OCI-LY1 (cell line): Measurements from ENCODE around the gene FBXW7.

Source experiments
- CTCF ChIP-seq: fragments of 200-600 bp; sonication (generic), shearing (Covaris generic); IDR thresholded peaks from 2 replicates; pipeline ENCODE4 v1.5.1; 2017; ENCODE audit warnings: mild to moderate bottlenecking, antibody characterized with exemption, low read length, moderate library complexity, mixed read lengths
- EZH2 ChIP-seq: fragments of 200-600 bp; sonication (generic), shearing (Covaris generic); IDR thresholded peaks from 2 replicates; pipeline ENCODE4 v1.8.0; 2017; ENCODE audit warnings: borderline replicate concordance, mixed run types, mild to moderate bottlenecking, antibody characterized with exemption, low read length, moderate library complexity, mixed read lengths

GRCh38 chr4:152556834-152557233 is 20.9 kb upstream of the FBXW7 start:
- TF ChIP-seq CTCF (no peak), EZH2 (no peak)
